ENCODE measurements around the gene EPHB1. TPM values are rescaled to one million over a fixed set of nuclear protein-coding genes. Genes with fewer than 3 reads are reported as not detected.

The EPHB1 gene
- total and polyA plus RNA-seq, 8 donors: 0.02 to 1.4 (median 0.43) TPM

GRCh38 chr3:135135445-135135844 lies 340.4 kb downstream of the EPHB1 start:
- Histone ChIP-seq H3K27ac (no peak overlapping the region), H3K27me3 (no peaks in the 10 kb centered on the region), H3K9me3 (no peaks in the 10 kb centered on the region), H3K36me3 (no peaks in the 10 kb centered on the region), H3K4me1 (no peaks in the 10 kb centered on the region), H3K4me3 (no peak overlapping the region)
- FAIRE-seq (no peak), DNase-seq (no peak), ATAC-seq (no peak)
- TF ChIP-seq CTCF (IDR thresholded peaks at IDR 0.05): no peak
- intact Hi-C loops (cut with DNase I): no loop called here
- WGBS, 2 donors: 76 to 78% methylated on average over 1 of the region's 1 CpG

GRCh38 chr3:135136361-135137100 lies 341.5 kb downstream of the EPHB1 start:
- WGBS, 2 donors: 47 to 53% methylated on average over 3 of the region's 3 CpGs
- H3K9me3 ChIP-seq: no peaks in the 10 kb centered on the region
- intact Hi-C loops (cut with DNase I): no loop called here
- no peak overlapping the region for H3K4me3 ChIP-seq
- no peaks in the 10 kb centered on the region for H3K36me3 ChIP-seq
- FAIRE-seq (no peak), ATAC-seq (no peak), DNase-seq (no peak)
- no peak overlapping the region for H3K27ac ChIP-seq
- H3K27me3 ChIP-seq: no peaks in the 10 kb centered on the region
- no peaks in the 10 kb centered on the region for H3K4me1 ChIP-seq
- no peak for TF ChIP-seq CTCF (IDR thresholded peaks at IDR 0.05)

- FAIRE-seq: no peak
- intact Hi-C loops (cut with DNase I): no loop called here
These were observed 342.2 kb downstream of the EPHB1 start for GRCh38 chr3:135137296-135137695.

GRCh38 chr3:135138776-135139175 lies 343.7 kb downstream of the EPHB1 start:
- no peak for FAIRE-seq
- intact Hi-C loops (cut with DNase I): no loop called here
- Histone ChIP-seq H3K36me3 (no peaks in the 10 kb centered on the region), H3K4me1 (no peaks in the 10 kb centered on the region), H3K27ac (no peak overlapping the region), H3K4me3 (no peak overlapping the region), H3K27me3 (no peaks in the 10 kb centered on the region), H3K9me3 (no peaks in the 10 kb centered on the region)
- no peak for TF ChIP-seq CTCF (IDR thresholded peaks at IDR 0.05)
- no peak for DNase-seq
- no peak for ATAC-seq
- WGBS, 2 donors: 69 to 73% methylated on average over 4 of the region's 4 CpGs

More at GRCh38 chr3:135137296-135137695, 342.2 kb downstream of the EPHB1 start:
- H3K36me3 ChIP-seq: no peaks in the 10 kb centered on the region
- no peak for ATAC-seq
- H3K4me3 ChIP-seq: no peak overlapping the region
- H3K9me3 ChIP-seq: no peaks in the 10 kb centered on the region
- TF ChIP-seq CTCF (IDR thresholded peaks at IDR 0.05): no peak
- no peak for DNase-seq
- H3K27ac ChIP-seq: no peak overlapping the region
- H3K4me1 ChIP-seq: no peaks in the 10 kb centered on the region
- no peaks in the 10 kb centered on the region for H3K27me3 ChIP-seq
- WGBS, 2 donors: 57 to 74% methylated on average over 2 of the region's 2 CpGs

- H3K9me3 ChIP-seq: no peaks in the 10 kb centered on the region
- no peaks in the 10 kb centered on the region for H3K36me3 ChIP-seq
- DNase-seq (no peak), ATAC-seq (no peak), FAIRE-seq (no peak)
- no peak overlapping the region for H3K4me3 ChIP-seq
- H3K27ac ChIP-seq: no peak overlapping the region
- H3K27me3 ChIP-seq: no peaks in the 10 kb centered on the region
- H3K4me1 ChIP-seq: no peaks in the 10 kb centered on the region
- 87 to 91% methylated on average over 3 of the region's 3 CpGs for WGBS, 2 donors
- no peak for TF ChIP-seq CTCF (IDR thresholded peaks at IDR 0.05)
- intact Hi-C loops (cut with DNase I): no loop called here
These were observed 345.5 kb downstream of the EPHB1 start for GRCh38 chr3:135140591-135140990.
